Stimulated activated CD4-positive, alpha-beta T cell treated with anti-CD3 and anti-CD28 coated beads, TNF-alpha, amount 100 ng/mL, for 4 hours (primary cell): ENCODE measurements around the gene COL27A1.
A peak's percentile ranks its signal among the peaks of the same experiment; 100 is the strongest.

ENCODE experiments used
- DNase-seq, 3 experiments: peaks; one replicate each; pipeline ENCODE4 v3.0.0-alpha.2; 2020; ENCODE audit warnings: low read depth in 3 of 3

COL27A1 gene

GRCh38 chr9:114149181-114149580 lies 6.2 kb upstream of the COL27A1 start:
- DNase-seq = no peak

GRCh38 chr9:114149765-114150340 lies 5.5 kb upstream of the COL27A1 start:
- no peak for DNase-seq

GRCh38 chr9:114150608-114151007 lies 4.7 kb upstream of the COL27A1 start:
- no peak for DNase-seq

GRCh38 chr9:114151426-114151956 lies 3.8 kb upstream of the COL27A1 start:
- DNase-seq = no peak

- DNase-seq = peak in 1 of 3 experiments; percentile 3
Measured at GRCh38 chr9:114153761-114154599, 1.4 kb upstream of the COL27A1 start.

DNA sequence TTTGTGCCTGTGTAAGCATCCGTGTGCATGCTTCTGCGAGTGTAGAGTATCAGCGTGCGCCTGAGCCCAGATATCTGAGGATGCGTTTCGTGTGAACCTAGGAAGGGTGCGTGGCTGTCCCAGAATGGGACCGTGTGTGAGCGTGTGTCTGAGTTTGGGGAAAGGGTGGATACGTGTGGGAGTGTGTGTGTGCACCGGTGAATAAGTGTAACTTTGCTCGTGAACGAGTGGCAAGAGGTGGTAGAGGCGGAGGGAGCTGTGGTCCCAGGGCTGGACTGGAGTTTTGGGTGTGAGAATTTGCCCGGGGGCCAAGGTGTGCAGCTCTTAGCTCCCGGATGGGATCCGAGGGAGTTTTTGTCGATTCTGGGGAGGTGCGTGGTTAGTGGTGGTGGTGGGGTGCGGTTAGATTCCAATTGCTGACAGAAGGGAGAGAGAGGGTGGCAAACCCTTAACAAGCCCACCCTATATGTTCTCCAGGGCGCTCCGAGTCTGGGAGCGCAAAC lies 686 bp upstream of the COL27A1 start:
- no peak for DNase-seq

DNA sequence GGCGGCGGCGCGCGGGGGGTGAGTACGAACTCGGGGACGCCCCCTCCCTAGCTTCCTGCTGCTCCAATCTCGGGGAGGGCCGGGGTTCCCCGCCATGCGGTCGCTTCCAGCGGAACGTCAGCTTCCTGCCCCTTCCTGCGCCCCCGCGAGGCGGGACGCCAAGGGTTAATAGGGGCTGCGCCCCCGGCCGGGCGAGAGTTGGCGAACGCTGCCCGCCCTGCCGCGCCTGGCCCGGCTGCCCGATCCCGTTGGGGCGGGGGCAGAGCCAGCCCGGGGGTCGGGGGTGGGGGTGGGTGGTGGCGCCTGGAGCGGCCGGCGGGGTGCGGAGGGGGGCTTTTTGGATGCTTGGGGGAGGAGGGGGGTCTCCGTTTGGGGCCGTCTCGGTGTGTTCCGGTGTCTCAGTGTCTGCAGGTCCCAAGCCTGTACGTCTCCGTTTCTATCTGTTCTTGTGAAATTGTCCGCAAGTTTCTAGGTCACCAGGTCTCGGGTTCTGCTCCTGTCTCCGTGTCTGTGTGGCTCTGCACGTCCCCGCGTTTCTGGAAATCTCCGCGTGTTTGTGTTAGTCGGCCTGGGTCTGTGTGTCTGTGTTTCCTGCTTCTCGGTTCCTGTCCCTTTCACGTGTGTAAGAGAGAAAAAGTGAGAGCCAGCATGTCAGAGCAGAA lies 789 bp downstream of the COL27A1 start:
- DNase-seq = peak in 2 of 3 experiments; percentile 2 to 4

DNA sequence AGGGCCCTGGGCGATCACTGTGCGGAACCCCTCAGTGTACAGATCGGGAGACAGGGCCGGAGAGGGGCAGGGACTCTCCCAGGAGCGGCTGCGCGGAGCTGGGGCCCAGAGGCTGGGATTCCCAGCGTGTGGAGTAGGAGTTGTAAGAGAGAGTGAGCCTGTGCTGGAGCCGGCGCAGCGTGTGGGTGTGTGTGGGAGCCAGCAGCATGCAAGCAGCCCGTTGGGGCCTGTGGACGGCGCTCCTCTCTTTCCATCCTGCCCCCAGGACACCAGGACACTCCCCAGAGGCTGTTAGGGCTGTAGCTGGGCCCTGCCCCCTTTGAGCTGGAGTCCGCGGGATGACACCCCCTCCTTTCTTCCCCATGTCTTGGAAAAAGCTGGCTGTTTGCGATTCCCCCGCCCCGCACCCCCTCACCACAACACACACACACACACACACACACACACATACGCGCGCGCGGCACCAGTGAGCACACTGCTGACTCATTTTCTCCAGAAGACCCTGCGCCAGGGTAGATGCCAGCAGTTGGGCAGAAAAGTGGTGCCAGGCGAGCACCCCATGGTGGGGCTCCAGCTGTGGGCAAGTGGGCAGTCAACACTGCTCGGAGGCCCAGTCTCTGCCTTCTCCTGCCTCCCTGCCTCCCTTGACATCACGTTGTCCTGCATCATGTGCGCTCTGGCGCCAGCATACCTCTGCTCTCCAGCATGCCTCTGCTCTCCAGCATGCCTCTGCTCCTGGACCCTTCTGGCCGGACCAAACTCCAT lies 1.5 kb downstream of the COL27A1 start:
- peak; percentile 11 to 26 (median 16) for DNase-seq

DNA sequence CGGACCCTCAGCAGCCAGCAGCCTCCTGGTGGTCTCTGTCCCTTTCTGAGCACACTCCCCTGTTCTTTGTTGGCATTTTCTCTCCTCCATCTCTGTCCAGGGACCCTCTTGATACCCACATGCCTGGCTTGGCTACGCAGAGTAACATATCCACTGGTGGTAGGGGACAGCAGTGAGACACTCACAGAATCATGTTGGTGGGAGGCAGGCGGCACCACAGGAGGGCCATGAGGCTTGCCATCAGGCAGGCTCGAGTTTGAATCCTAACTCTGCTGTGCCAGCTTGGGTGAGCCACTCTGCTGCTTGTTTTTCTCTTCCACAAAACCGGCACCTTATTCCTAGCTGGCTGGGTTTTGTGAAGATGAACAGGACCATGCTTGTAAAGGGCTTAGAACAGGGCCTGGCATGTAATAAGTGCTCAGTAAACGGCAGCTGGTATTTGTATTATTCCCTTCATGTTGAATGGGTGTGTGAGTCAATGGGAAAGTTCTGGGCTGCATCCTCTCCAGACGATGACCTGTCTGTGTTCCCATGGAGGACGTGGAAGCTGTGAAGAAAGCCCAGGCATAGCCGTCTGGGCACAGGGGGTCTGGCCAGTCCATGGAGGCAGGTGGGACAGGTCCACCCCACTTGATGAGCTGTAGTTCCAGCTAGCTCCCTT lies 2.3 kb downstream of the COL27A1 start:
- no peak for DNase-seq

- DNase-seq = no peak
Measured at GRCh38 chr9:114158482-114159130, 3.3 kb downstream of the COL27A1 start.

DNA sequence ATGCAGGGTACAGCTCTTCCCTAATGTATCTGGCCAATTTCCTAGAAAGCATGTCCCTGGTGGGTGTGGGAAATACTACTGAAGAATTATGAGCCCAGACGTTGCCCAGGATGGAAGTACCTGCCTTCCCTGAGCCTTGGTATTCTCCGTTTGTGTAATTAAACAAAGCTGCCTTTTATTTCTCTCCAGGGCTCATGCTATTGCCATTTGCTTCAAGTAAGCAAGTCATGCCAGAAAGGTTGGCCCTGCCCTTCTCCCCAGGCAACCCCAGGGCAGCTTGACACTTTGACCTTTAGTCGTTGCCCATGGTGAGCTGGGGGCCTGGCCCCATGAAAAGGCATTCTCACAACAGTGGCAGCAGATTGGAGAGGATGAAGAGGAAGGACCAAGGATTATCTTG lies 4.4 kb downstream of the COL27A1 start:
- no peak for DNase-seq

GRCh38 chr9:114161513-114161912 lies 6.2 kb downstream of the COL27A1 start:
- DNase-seq = no peak

GRCh38 chr9:114163517-114163951 lies 8.2 kb downstream of the COL27A1 start:
- no peak for DNase-seq

DNA sequence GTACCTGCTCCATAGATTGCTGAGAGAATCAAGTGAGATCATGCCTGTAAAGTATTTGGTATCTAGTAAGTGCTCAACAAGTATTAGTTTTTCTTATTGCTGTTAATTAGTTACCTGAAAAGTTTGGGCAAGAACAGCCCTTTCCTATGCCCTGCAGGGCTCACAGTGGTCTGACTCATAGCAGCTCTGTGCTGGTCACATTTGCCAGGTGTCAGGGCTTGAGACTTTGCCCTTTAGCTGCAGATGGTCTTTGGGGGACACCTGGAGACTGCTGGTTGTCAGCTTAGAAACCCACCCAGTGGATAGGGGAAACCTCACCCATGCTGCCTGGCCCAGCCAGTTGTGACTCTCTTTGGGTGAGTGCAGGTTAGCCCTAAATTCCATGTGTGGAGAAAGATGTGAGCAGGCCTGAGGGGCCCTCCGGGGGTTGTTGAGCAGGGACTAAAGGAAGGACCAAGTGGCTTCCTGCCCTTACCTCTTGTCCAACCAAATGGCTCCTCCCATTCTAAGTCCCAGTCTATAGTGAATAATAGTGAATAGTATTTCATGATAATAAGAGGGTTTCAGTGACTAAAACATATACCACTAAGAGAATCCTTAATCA lies 9.0 kb downstream of the COL27A1 start:
- no peak for DNase-seq

DNA sequence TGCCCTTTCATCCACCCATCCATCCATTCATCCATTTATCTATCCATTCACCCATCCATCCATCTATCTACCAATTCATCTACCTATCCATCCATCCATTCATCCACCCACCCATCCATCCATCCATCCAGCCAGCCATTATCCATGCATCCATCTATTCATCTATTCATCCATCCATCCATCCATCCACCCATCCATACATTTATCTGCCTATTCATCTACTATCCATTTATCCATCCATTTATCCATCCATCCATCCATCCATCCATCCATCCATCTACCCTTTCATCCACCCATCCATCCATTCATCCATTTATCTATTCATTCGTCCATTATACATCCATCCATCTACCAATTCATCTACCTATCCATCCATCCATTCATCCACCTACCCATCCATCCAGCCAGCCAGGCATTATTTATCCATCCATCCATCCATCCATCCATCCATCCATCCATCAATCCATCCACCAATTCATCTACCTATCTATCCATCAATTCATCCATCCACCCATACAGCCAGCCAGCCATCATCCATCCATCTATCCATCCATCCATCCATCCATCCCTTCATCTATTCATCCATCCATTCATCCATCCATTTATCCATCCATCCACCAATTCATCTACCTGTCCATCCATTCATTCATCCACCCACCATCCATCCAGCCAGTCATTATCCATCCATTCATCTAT lies 10.2 kb downstream of the COL27A1 start:
- no peak for DNase-seq

DNA sequence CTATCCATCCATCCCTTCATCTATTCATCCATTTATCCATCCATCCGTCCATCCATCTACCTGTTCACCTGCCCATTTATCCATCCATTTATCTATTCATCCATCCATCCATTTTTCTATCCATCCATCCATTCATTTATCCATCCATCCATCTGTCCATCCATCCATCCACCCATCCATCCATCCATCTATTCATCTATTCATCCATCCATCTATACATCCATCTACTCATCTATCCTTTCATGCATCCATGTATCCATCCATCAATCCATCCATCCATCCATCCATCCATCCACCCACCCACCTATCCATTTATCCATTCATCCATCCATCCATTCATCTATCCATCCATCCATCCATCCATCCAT lies 10.8 kb downstream of the COL27A1 start:
- no peak for DNase-seq

- no peak for DNase-seq
Measured at GRCh38 chr9:114166614-114167572, 11.6 kb downstream of the COL27A1 start.

- no peak for DNase-seq
Measured at GRCh38 chr9:114167591-114168091, 12.3 kb downstream of the COL27A1 start.
